Measurements from ENCODE around the gene JAK3.
"Not testable (repeated sequence)": the region's sequence is repeated elsewhere in the genome, so short reads cannot be mapped to it uniquely, and the experiment has no call there.

Gene JAK3

DNA sequence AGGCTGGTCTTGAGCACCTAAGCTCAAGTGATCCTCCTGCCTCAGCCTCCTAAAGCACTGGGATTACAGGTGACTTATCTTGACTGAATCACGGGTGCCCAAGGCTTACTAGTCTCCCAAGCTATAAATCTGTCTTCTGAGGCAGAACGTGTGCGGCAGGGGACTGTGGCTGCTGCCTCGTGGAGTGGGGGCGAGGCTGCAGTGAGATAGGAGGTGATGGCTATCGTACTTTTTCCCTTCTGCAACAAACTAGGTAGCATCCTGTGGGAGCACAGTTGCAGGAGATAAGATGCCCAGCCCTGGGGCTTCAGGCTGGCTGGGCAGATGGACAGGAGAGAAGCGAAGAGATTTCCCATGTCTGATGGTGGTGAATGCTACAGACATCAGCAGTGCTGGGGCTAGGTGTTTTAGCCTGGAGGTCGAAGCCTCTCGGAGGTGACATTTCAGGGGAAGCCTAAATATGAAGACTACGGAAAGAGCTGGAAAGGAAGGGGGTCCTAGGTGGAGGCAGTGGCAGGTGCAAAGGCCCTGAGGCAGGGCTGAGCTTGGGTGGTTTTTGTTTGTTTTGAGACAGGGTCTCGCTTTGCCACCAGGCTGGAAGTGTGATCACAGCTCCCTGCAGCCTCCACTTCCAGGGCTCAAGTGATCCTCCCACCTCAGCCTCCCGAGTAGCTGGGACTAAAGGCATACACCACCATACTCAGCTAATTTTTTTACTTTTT lies 45.5 kb downstream of the JAK3 start:
- Histone ChIP-seq H3K4ac (ENCODE audit: low read length) (no peak overlapping the region), H3K9me3 (replicated peaks in 1 of 2; ENCODE audit: control insufficient read depth in 2 of 2, insufficient read depth in 1 of 2, low read depth in 1 of 2, low read length in 2 of 2) (no peaks in the 10 kb centered on the region), H2BK5ac (ENCODE audit: low read length) (no peak overlapping the region), H3K36me3 (replicated peaks in 1 of 2; ENCODE audit: control insufficient read depth in 2 of 2, insufficient read depth in 2 of 2, low read length in 2 of 2) (no peaks in the 10 kb centered on the region), H2BK12ac (ENCODE audit: low read length) (no peak overlapping the region), H2BK15ac (ENCODE audit: low read length) (no peak overlapping the region), H2AFZ (ENCODE audit: low read length) (no peak overlapping the region), H3K4me2 (ENCODE audit: insufficient read depth, low read length, poor library complexity, severe bottlenecking) (no peak overlapping the region), H3K27me3 (ENCODE audit: control insufficient read depth in 3 of 3, insufficient read depth in 3 of 3, low read depth in 1 of 3, low read length in 3 of 3) (peaks cover 0 to 27% (median 0%) of the 10 kb centered on the region in 3 experiments), H4K91ac (ENCODE audit: low read depth, low read length, poor library complexity) (no peak overlapping the region), H3K18ac (ENCODE audit: low read length) (no peak overlapping the region), H2BK120ac (ENCODE audit: low read depth, low read length) (no peak overlapping the region), H3K23ac (ENCODE audit: low read depth, low read length, poor library complexity) (no peak overlapping the region), H4K8ac (ENCODE audit: low read depth, low read length) (no peak overlapping the region), H3K9ac (ENCODE audit: low read depth, low read length, poor library complexity) (no peak overlapping the region), H3K79me1 (ENCODE audit: low read depth, low read length) (no peaks in the 10 kb centered on the region), H2AK5ac (ENCODE audit: low read depth, low read length) (no peak overlapping the region), H3K4me3 (ENCODE audit: low read length in 2 of 2) (peak overlapping the region in 1 of 2 donors; percentile 12), H3K27ac (replicated peaks; ENCODE audit: low read length) (no peak overlapping the region), H3K14ac (ENCODE audit: low read length) (no peak overlapping the region), H3K4me1 (ENCODE audit: control insufficient read depth in 2 of 2, insufficient read depth in 1 of 2, low read depth in 1 of 2, low read length in 2 of 2) (no peaks in the 10 kb centered on the region)
- DNase-seq (ENCODE audit: low spot score) = no peak
- no CpG with 5 or more reads among the region's 12 CpGs for WGBS, 2 donors (ENCODE audit: extremely low coverage in 2 of 2, insufficient read length in 2 of 2, insufficient replicate concordance in 1 of 2)

DNA sequence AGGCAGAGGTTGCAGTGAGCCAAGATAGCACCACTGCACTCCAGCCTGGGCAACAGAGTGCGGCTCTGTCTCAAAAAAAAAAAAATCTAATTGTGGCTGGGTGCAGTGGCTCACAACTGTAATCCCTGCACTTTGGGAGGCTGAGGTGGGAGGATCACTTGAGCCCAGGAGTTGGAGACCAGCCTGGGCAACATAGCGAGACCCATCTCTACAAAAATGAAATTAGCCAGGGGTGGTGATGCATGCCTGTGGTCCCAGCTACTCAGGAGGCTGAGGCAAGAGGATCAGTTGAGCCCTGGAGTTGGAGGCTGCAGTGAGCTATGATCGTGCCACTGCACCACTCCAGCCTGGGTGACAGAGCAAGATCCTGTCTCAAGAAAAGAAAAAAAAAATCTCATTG lies 49.2 kb downstream of the JAK3 start:
- H3K4me1 ChIP-seq (ENCODE audit: control insufficient read depth in 2 of 2, insufficient read depth in 1 of 2, low read depth in 1 of 2, low read length in 2 of 2); H2AFZ ChIP-seq (ENCODE audit: low read length); DNase-seq (ENCODE audit: low spot score); H3K4me2 ChIP-seq (ENCODE audit: insufficient read depth, low read length, poor library complexity, severe bottlenecking); H3K4ac ChIP-seq (ENCODE audit: low read length); H3K79me1 ChIP-seq (ENCODE audit: low read depth, low read length); H3K4me3 ChIP-seq (ENCODE audit: low read length in 2 of 2); H2BK120ac ChIP-seq (ENCODE audit: low read depth, low read length); H3K27ac ChIP-seq (replicated peaks; ENCODE audit: low read length); H2BK5ac ChIP-seq (ENCODE audit: low read length); H2BK12ac ChIP-seq (ENCODE audit: low read length); H3K9ac ChIP-seq (ENCODE audit: low read depth, low read length, poor library complexity); H2BK15ac ChIP-seq (ENCODE audit: low read length); H3K23ac ChIP-seq (ENCODE audit: low read depth, low read length, poor library complexity); H4K91ac ChIP-seq (ENCODE audit: low read depth, low read length, poor library complexity); H3K36me3 ChIP-seq (replicated peaks in 1 of 2; ENCODE audit: control insufficient read depth in 2 of 2, insufficient read depth in 2 of 2, low read length in 2 of 2); H3K9me3 ChIP-seq (replicated peaks in 1 of 2; ENCODE audit: control insufficient read depth in 2 of 2, insufficient read depth in 1 of 2, low read depth in 1 of 2, low read length in 2 of 2); H4K8ac ChIP-seq (ENCODE audit: low read depth, low read length); H3K14ac ChIP-seq (ENCODE audit: low read length); H2AK5ac ChIP-seq (ENCODE audit: low read depth, low read length); H3K18ac ChIP-seq (ENCODE audit: low read length): not testable (repeated sequence)
- peaks cover 10 to 59% (median 31%) of the 10 kb centered on the region in 3 experiments for H3K27me3 ChIP-seq (ENCODE audit: control insufficient read depth in 3 of 3, insufficient read depth in 3 of 3, low read depth in 1 of 3, low read length in 3 of 3)
- no CpG with 5 or more reads among the region's 3 CpGs for WGBS, 2 donors (ENCODE audit: extremely low coverage in 2 of 2, insufficient read length in 2 of 2, insufficient replicate concordance in 1 of 2)

DNA sequence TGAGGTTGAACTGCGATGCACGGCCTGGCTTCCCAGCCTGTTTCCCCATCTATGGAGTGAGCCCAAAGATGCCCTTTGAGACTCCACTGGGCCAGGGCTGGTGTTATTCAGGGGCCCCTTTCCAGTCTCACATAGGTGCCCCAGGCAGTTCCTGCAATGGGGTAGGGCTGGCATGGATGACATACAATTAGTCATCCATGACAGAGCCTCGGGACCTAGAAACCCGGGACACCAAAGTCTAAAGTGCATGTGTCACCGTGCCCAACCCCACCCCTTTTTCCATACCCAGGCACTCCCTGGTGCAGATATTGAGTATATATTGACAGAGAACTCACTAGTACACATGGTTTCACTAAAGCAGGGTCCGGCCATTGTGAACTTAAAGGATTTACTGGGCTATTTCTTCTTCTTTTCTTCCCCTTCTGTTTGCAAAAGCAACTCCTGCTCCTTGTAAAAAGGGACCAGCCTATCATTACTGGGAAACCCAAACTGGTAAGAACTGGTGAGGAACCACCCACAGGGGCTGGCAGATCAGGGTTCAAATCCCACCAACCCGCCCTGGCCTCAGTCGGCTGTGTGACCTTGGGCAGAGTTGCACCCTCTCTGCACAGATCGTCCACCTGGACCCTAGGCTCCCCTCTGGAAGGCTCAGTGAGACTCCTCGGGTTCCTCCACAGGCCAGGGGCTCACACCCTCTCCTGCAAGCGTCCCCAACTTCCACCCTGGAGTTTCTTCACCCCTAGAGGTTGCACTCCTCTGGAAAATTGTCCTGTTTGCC lies 50.2 kb downstream of the JAK3 start:
- H3K18ac ChIP-seq (ENCODE audit: low read length) = no peak overlapping the region
- H3K4me2 ChIP-seq (ENCODE audit: insufficient read depth, low read length, poor library complexity, severe bottlenecking) = no peak overlapping the region
- H2AFZ ChIP-seq (ENCODE audit: low read length) = no peak overlapping the region
- H3K4ac ChIP-seq (ENCODE audit: low read length) = no peak overlapping the region
- peaks cover 0 to 3% of the 10 kb centered on the region in 2 donors for H3K4me1 ChIP-seq (ENCODE audit: control insufficient read depth in 2 of 2, insufficient read depth in 1 of 2, low read depth in 1 of 2, low read length in 2 of 2)
- no peak overlapping the region for H3K9ac ChIP-seq (ENCODE audit: low read depth, low read length, poor library complexity)
- H3K36me3 ChIP-seq (replicated peaks in 1 of 2; ENCODE audit: control insufficient read depth in 2 of 2, insufficient read depth in 2 of 2, low read length in 2 of 2) = no peaks in the 10 kb centered on the region
- H2BK120ac ChIP-seq (ENCODE audit: low read depth, low read length) = no peak overlapping the region
- no peak overlapping the region for H3K14ac ChIP-seq (ENCODE audit: low read length)
- H2BK15ac ChIP-seq (ENCODE audit: low read length) = no peak overlapping the region
- H4K8ac ChIP-seq (ENCODE audit: low read depth, low read length) = no peak overlapping the region
- no CpG with 5 or more reads among the region's 11 CpGs for WGBS, 2 donors (ENCODE audit: extremely low coverage in 2 of 2, insufficient read length in 2 of 2, insufficient replicate concordance in 1 of 2)
- H3K27me3 ChIP-seq (ENCODE audit: control insufficient read depth in 3 of 3, insufficient read depth in 3 of 3, low read depth in 1 of 3, low read length in 3 of 3) = peaks cover 10 to 64% (median 31%) of the 10 kb centered on the region in 3 experiments
- no peak overlapping the region for H3K27ac ChIP-seq (replicated peaks; ENCODE audit: low read length)
- no peak overlapping the region for H2BK5ac ChIP-seq (ENCODE audit: low read length)
- DNase-seq (ENCODE audit: low spot score) = no peak
- peaks cover 0 to 2% of the 10 kb centered on the region in 2 donors for H3K9me3 ChIP-seq (replicated peaks in 1 of 2; ENCODE audit: control insufficient read depth in 2 of 2, insufficient read depth in 1 of 2, low read depth in 1 of 2, low read length in 2 of 2)
- H3K79me1 ChIP-seq (ENCODE audit: low read depth, low read length) = no peaks in the 10 kb centered on the region
- peak overlapping the region in 1 of 2 donors; percentile 2 for H3K4me3 ChIP-seq (ENCODE audit: low read length in 2 of 2)
- H2BK12ac ChIP-seq (ENCODE audit: low read length) = no peak overlapping the region
- H2AK5ac ChIP-seq (ENCODE audit: low read depth, low read length) = peak overlapping the region; percentile 9
- H3K23ac ChIP-seq (ENCODE audit: low read depth, low read length, poor library complexity) = no peak overlapping the region
- H4K91ac ChIP-seq (ENCODE audit: low read depth, low read length, poor library complexity) = no peak overlapping the region

DNA sequence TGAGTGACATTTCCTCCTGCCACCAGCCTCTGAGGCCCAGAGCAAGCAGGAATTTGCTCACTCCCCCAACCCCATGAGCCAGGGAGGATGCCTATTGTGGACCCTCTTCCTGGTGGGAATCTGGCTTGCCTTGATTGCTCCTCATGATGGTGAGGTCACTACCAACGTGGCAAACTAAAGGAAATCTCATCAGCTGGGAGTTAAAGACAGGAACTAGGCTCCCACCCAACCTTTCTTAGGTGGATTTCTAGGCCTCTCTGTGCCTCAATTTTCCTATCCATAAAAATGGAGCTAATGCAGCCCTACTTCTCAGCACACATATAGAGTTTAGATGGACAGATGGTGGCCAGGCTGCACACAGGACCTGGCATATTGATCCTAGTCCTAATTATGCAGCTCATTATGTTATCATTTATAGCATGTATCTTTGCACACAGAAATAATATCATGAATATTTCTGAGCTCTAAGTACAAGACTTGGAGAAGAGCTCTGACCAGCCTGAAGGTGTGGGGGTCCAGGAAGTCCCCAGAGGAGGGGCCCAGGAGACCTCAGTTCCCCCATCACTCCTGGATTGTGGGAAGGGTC lies 50.9 kb downstream of the JAK3 start:
- Histone ChIP-seq H3K4ac (ENCODE audit: low read length) (no peak overlapping the region), H3K4me3 (ENCODE audit: low read length in 2 of 2) (no peak overlapping the region), H3K27me3 (ENCODE audit: control insufficient read depth in 3 of 3, insufficient read depth in 3 of 3, low read depth in 1 of 3, low read length in 3 of 3) (peaks cover 10 to 58% (median 31%) of the 10 kb centered on the region in 3 experiments)

More for the DNA sequence above, 50.9 kb downstream of the JAK3 start:
- Histone ChIP-seq H3K18ac (ENCODE audit: low read length) (no peak overlapping the region), H4K8ac (ENCODE audit: low read depth, low read length) (no peak overlapping the region), H4K91ac (ENCODE audit: low read depth, low read length, poor library complexity) (no peak overlapping the region), H2BK5ac (ENCODE audit: low read length) (peak overlapping the region; percentile 61), H3K9ac (ENCODE audit: low read depth, low read length, poor library complexity) (no peak overlapping the region), H3K79me1 (ENCODE audit: low read depth, low read length) (no peaks in the 10 kb centered on the region), H2BK15ac (ENCODE audit: low read length) (no peak overlapping the region), H3K23ac (ENCODE audit: low read depth, low read length, poor library complexity) (no peak overlapping the region), H2AK5ac (ENCODE audit: low read depth, low read length) (peak overlapping the region; percentile 47), H2BK120ac (ENCODE audit: low read depth, low read length) (no peak overlapping the region), H3K14ac (ENCODE audit: low read length) (no peak overlapping the region), H3K4me2 (ENCODE audit: insufficient read depth, low read length, poor library complexity, severe bottlenecking) (no peak overlapping the region), H3K4me1 (ENCODE audit: control insufficient read depth in 2 of 2, insufficient read depth in 1 of 2, low read depth in 1 of 2, low read length in 2 of 2) (peaks cover 0 to 3% of the 10 kb centered on the region in 2 donors), H3K27ac (replicated peaks; ENCODE audit: low read length) (no peak overlapping the region), H3K36me3 (replicated peaks in 1 of 2; ENCODE audit: control insufficient read depth in 2 of 2, insufficient read depth in 2 of 2, low read length in 2 of 2) (no peaks in the 10 kb centered on the region), H2BK12ac (ENCODE audit: low read length) (no peak overlapping the region), H3K9me3 (replicated peaks in 1 of 2; ENCODE audit: control insufficient read depth in 2 of 2, insufficient read depth in 1 of 2, low read depth in 1 of 2, low read length in 2 of 2) (peaks cover 0 to 2% of the 10 kb centered on the region in 2 donors), H2AFZ (ENCODE audit: low read length) (no peak overlapping the region)
- DNase-seq (ENCODE audit: low spot score) = no peak
- WGBS, 2 donors (ENCODE audit: extremely low coverage in 2 of 2, insufficient read length in 2 of 2, insufficient replicate concordance in 1 of 2) = no CpG with 5 or more reads among the region's 1 CpG
